ENCODE results near the gene ADAM10. TPM values are rescaled to one million over a fixed set of nuclear protein-coding genes. Genes with fewer than 3 reads are reported as not detected.

Gene ADAM10
- total RNA-seq, 1 experiment from 2014 or later: 159 TPM

DNA sequence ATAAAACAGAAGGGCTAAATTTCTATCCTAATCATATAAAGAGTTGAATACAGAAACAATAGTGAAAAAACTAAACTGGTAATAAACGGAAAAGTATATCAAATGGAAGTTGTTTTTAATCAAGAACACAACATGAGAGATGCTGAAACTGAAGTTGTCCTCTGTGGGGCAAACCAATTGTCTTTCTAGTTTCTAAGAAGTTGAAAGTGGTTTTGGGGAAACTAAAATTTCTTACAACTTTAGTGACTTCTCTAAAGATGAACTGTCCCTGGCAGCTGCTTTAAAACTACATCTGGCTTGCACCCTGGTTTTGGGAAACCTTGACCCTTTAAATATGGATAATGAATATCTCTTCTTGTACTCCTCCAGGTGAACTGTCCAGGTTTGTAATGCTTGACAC lies 155.6 kb downstream of the ADAM10 start:
- no peak overlapping the region for H2AFZ ChIP-seq (ENCODE audit: low read length)
- TF ChIP-seq, protein P1, sequence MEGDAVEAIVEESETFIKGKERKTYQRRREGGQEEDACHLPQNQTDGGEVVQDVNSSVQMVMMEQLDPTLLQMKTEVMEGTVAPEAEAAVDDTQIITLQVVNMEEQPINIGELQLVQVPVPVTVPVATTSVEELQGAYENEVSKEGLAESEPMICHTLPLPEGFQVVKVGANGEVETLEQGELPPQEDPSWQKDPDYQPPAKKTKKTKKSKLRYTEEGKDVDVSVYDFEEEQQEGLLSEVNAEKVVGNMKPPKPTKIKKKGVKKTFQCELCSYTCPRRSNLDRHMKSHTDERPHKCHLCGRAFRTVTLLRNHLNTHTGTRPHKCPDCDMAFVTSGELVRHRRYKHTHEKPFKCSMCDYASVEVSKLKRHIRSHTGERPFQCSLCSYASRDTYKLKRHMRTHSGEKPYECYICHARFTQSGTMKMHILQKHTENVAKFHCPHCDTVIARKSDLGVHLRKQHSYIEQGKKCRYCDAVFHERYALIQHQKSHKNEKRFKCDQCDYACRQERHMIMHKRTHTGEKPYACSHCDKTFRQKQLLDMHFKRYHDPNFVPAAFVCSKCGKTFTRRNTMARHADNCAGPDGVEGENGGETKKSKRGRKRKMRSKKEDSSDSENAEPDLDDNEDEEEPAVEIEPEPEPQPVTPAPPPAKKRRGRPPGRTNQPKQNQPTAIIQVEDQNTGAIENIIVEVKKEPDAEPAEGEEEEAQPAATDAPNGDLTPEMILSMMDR (conservative IDR thresholded peaks at IDR 0.05): no peak
- no peaks in the 10 kb centered on the region for H3K4me1 ChIP-seq (ENCODE audit: insufficient read depth, low read length)
- no peak overlapping the region for H3K9ac ChIP-seq (ENCODE audit: extremely low read depth, insufficient read length, low read length)
- Mint-ChIP-seq H3K27ac (no peak overlapping the region), H3K4me3 (no peak overlapping the region), H3K27me3 (ENCODE audit: low read depth) (no peaks in the 10 kb centered on the region), H3K9me3 (no peaks in the 10 kb centered on the region), H3K36me3 (ENCODE audit: insufficient read depth in 1 of 3, low read depth in 3 of 3) (peaks cover 2 to 15% (median 9%) of the 10 kb centered on the region in 3 experiments; a peak in 5 of 7 replicates), H3K4me1 (peaks cover 7% of the 10 kb centered on the region in 2 experiments)
- H3K56ac ChIP-seq (ENCODE audit: insufficient read length, low read depth, low read length): no peak overlapping the region
- no peak overlapping the region for H2AK5ac ChIP-seq (ENCODE audit: insufficient read length, low read length)
- no peak overlapping the region for H2BK120ac ChIP-seq (ENCODE audit: low read depth, low read length, poor library complexity, severe bottlenecking)
- H4K5ac ChIP-seq (ENCODE audit: insufficient read length, low read depth, low read length): no peak overlapping the region
- H2BK5ac ChIP-seq (ENCODE audit: insufficient read length, low read length): no peak overlapping the region
- no peaks in the 10 kb centered on the region for H4K20me1 ChIP-seq (ENCODE audit: control insufficient read depth, insufficient read depth, insufficient read length)
- no peak overlapping the region for H4K91ac ChIP-seq (ENCODE audit: insufficient read length, low read depth, low read length)
- no peaks in the 10 kb centered on the region for H3K23me2 ChIP-seq (ENCODE audit: insufficient read length, low read depth, low read length, poor library complexity, severe bottlenecking)
- no peak overlapping the region for H2BK15ac ChIP-seq (ENCODE audit: low read depth, low read length)
- no peak overlapping the region for H2BK12ac ChIP-seq (ENCODE audit: insufficient read length, low read depth, low read length)
- no peak overlapping the region for H3K4me2 ChIP-seq (ENCODE audit: insufficient read depth, insufficient read length, low read length)
- no peak overlapping the region for H3K27ac ChIP-seq (ENCODE audit: insufficient read length, low read depth, low read length)
- H3K14ac ChIP-seq (ENCODE audit: insufficient read depth, low read length): no peak overlapping the region
- no peak overlapping the region for H3K4ac ChIP-seq (ENCODE audit: low read depth, low read length)
- no peaks in the 10 kb centered on the region for H3K9me3 ChIP-seq (ENCODE audit: control insufficient read depth, low read depth, low read length)
- DNase-seq: no peak
- H4K8ac ChIP-seq (replicated peaks; ENCODE audit: insufficient read length, low read depth, low read length): no peak overlapping the region
- no peak overlapping the region for H3K23ac ChIP-seq (ENCODE audit: insufficient read length, low read depth, low read length)
- H3K79me2 ChIP-seq (ENCODE audit: insufficient read depth, low read length): no peaks in the 10 kb centered on the region
- H3K27me3 ChIP-seq (ENCODE audit: insufficient read depth, low read length): no peaks in the 10 kb centered on the region
- H3K79me1 ChIP-seq (ENCODE audit: insufficient read depth, low read depth, low read length, poor library complexity, severe bottlenecking): no peaks in the 10 kb centered on the region
- H2BK20ac ChIP-seq (ENCODE audit: low read depth, low read length, poor library complexity, severe bottlenecking): no peak overlapping the region
- no CpG with 5 or more reads among the region's 1 CpG for WGBS (ENCODE audit: extremely low coverage, insufficient read length, low lambda C conversion rate)
- H3T11ph ChIP-seq (ENCODE audit: low read length): no peak overlapping the region
- H3K18ac ChIP-seq (ENCODE audit: insufficient read length, low read depth, low read length): no peak overlapping the region

Data from H9 (cell line).